ENCODE data around the gene RASA3. TPM values are rescaled to one million over a fixed set of nuclear protein-coding genes. Genes with fewer than 3 reads are reported as not detected.

Gene RASA3
- total and polyA plus RNA-seq, 2 of the 4 experiments (the other 2 are of a cell fraction), result 21.0 to 31.4 TPM

DNA sequence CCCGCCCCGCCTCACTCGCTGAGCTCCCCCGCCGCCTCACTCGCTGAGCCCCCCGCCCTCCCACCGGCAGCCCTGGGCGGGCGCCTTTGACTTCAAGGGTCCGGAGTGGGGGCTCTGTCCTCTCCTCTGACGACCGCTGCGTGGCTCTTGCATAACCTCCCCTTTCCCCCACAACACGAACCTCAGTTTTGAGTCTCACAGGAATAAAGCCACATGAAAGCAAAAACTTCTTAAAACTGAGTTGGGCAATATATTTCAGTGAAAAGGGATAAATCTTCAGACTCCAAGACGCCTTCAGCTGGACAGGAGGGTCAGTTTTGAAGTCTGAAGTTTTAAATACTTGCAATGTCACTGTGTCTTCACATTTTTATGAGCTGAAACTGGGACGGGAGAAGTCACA lies 87.9 kb downstream of the RASA3 start:
- H4K8ac ChIP-seq (ENCODE audit: low read depth in 2 of 2, low read length in 2 of 2), result peak overlapping the region in 1 of 2 experiments; percentile 30; a peak in 2 of 4 replicates
- H3K4ac ChIP-seq (ENCODE audit: low read depth, low read length), result peak overlapping the region; percentile 46
- no peaks in the 10 kb centered on the region for H3K27me3 ChIP-seq (ENCODE audit: control insufficient read depth, insufficient read depth, low read length)
- H2BK120ac ChIP-seq (ENCODE audit: low read depth, low read length), result no peak overlapping the region
- H3K27ac ChIP-seq (ENCODE audit: insufficient read depth, low read length), result peak overlapping the region; percentile 80
- H2BK5ac ChIP-seq (ENCODE audit: low read depth, low read length, poor library complexity, severe bottlenecking), result peak overlapping the region; percentile 59
- no peak overlapping the region for H2AK9ac ChIP-seq (replicated peaks; ENCODE audit: low read depth, low read length, poor library complexity)
- no peak overlapping the region for H2BK20ac ChIP-seq (ENCODE audit: low read depth, low read length)
- H2AFZ ChIP-seq (replicated peaks; ENCODE audit: low read length, poor library complexity), result no peak overlapping the region
- H2BK15ac ChIP-seq (ENCODE audit: low read depth, low read length), result no peak overlapping the region
- no peaks in the 10 kb centered on the region for H3K9me3 ChIP-seq (ENCODE audit: control insufficient read depth, insufficient read depth, low read length)
- peaks cover 17 to 72% of the 10 kb centered on the region in 2 experiments; a peak in 3 of 4 replicates for H3K79me1 ChIP-seq (ENCODE audit: low read depth in 1 of 2, low read length in 2 of 2)
- H3K4me2 ChIP-seq (ENCODE audit: low read depth, low read length), result peak overlapping the region; percentile 45; the same call in 1 of the 2 replicates
- peaks cover 35% of the 10 kb centered on the region for H3K36me3 ChIP-seq (ENCODE audit: control insufficient read depth, insufficient read depth, low read length)
- ChIA-PET CTCF (no interaction called here), POLR2A (ENCODE audit: unreplicated experiment) (interaction anchor here (0.6 to 1.1 kb wide), 2 partner anchors 13 to 20 kb away, joined by 3 read pairs; no protein-coding TSS in a partner anchor)
- no peak for ATAC-seq (ENCODE audit: low read depth)
- no peak overlapping the region for H2AK5ac ChIP-seq (ENCODE audit: low read depth, low read length)
- no peak overlapping the region for H4K91ac ChIP-seq (ENCODE audit: insufficient read depth, low read depth, low read length)
- intact Hi-C loops (cut with micrococcal nuclease) (no loop called here), in situ Hi-C loops (cut with MboI; ENCODE audit: low sequenced_read_pairs) (no loop called here), dilution Hi-C loops (cut with HindIII; ENCODE audit: low sequenced_read_pairs, unreplicated experiment) (no loop called here)
- TF ChIP-seq CEBPB (IDR thresholded peaks at IDR 0.05; ENCODE audit: low read depth, low read length) (peak; percentile 79), SMC3 (IDR thresholded peaks at IDR 0.05; ENCODE audit: low read depth, low read length) (no peak)
- no peak overlapping the region for H3K23ac ChIP-seq (ENCODE audit: low read depth, low read length)
- H3K14ac ChIP-seq (replicated peaks; ENCODE audit: low read depth, low read length), result no peak overlapping the region
- no peak overlapping the region for H4K5ac ChIP-seq (ENCODE audit: low read depth, low read length)
- H3K18ac ChIP-seq (ENCODE audit: low read depth, low read length), result 0 out of 2 replicates have a peak overlapping the region, but pooled peaks have one; percentile 12
- no CpG with 5 or more reads among the region's 17 CpGs for WGBS, 2 experiments (ENCODE audit: extremely low coverage in 2 of 2, insufficient read length in 1 of 2)
- no peak overlapping the region; the same call in 1 of the 2 replicates for H3K9ac ChIP-seq (ENCODE audit: low read depth, low read length)
- H4K20me1 ChIP-seq (ENCODE audit: insufficient read depth, low read length), result peaks cover 58% of the 10 kb centered on the region
- peak overlapping the region; percentile 4; the same call in 1 of the 2 replicates for H3K4me3 ChIP-seq (ENCODE audit: insufficient read depth, low read depth, low read length)
- no peak overlapping the region; the same call in none of the 2 replicates for H3K56ac ChIP-seq (ENCODE audit: extremely low read depth, insufficient read depth, low read length)
- H3K9me1 ChIP-seq (ENCODE audit: insufficient read depth, low read length), result peaks cover 21% of the 10 kb centered on the region
- peaks cover 17% of the 10 kb centered on the region for H3K4me1 ChIP-seq (ENCODE audit: control insufficient read depth, insufficient read depth, low read length)
- BruUV-seq (replicated peaks), result no TSS peak
- peak; percentile 40 for DNase-seq

Measured in IMR-90 (cell line).